A549 treated with CpdA at 1 μM for 4 hours (cell line): ENCODE measurements around the gene TIGAR. TPM values are rescaled to one million over a fixed set of nuclear protein-coding genes. Genes with fewer than 3 reads are reported as not detected.

Experiments used
- total RNA-seq: library from RNA; stranded (reverse); fragments of 200-300 nt; extraction: Qiagen RNA extraction; gene quantifications from 5 replicates; pipeline ENCODE4 v1.2.3, GENCODE V29; 2022; ENCODE audit warnings: low read depth

Gene TIGAR, protein sequence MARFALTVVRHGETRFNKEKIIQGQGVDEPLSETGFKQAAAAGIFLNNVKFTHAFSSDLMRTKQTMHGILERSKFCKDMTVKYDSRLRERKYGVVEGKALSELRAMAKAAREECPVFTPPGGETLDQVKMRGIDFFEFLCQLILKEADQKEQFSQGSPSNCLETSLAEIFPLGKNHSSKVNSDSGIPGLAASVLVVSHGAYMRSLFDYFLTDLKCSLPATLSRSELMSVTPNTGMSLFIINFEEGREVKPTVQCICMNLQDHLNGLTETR
- total RNA-seq: 40.2 to 47.6 TPM (median 42.8 TPM) in 5 replicates

DNA sequence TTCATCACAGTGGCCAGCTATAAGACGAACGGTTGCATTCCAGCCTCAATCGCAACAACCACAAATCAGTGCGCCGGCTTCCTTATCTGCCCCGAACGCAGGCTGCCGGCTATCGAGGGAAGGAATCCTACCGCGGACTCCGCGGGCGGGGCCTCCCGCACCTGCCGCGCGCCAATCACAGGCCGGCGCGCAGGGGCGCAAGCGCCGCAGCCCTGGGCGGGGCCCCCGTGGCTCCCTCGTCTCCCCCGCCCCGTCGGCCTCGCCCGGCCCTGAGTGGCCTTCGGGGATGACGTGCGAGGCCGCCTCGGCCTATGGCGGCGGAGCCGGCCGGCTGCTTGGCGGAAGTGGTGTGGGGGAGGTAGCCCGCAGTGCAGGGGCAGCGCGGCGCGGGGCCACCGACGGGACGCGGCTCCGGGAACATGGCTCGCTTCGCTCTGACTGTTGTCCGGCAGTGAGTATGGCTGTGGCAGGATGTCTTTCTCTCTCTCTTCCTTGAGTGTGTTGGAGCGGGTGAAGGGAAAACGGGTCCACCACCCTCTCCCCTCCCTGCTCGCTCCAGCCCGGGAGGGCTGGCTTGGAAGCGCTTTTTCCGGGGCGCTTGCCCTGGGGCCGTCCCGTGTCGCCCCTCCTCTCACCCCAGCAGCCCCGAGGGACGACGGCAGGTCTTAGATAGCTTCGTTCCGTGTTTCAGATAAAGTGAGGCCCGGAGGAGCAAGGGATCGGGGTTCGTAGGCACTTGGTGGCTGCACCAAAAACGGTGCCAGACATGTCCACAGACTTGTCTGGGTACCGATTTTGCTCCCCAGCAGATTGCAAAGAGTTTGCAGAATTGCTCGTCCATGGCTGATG, at the start of gene TIGAR:
Gene TIGAR, plus strand, starts transcription at position 361 of the 849 bp plus-strand sequence. Its CDS starts 59 bp downstream, at position 420.

DNA sequence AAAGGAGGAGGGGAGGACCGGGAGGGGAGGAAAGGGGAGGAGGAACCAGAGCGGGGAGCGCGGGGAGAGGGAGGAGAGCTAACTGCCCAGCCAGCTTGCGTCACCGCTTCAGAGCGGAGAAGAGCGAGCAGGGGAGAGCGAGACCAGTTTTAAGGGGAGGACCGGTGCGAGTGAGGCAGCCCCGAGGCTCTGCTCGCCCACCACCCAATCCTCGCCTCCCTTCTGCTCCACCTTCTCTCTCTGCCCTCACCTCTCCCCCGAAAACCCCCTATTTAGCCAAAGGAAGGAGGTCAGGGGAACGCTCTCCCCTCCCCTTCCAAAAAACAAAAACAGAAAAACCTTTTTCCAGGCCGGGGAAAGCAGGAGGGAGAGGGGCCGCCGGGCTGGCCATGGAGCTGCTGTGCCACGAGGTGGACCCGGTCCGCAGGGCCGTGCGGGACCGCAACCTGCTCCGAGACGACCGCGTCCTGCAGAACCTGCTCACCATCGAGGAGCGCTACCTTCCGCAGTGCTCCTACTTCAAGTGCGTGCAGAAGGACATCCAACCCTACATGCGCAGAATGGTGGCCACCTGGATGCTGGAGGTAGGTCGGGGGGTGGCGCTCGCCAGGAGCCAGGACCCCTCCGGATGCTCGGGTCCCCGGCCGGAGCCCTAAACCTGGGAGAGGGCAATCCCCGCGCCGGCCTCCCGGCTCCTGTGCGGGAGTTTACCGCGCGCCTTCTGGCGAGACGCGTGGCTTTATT, 47.2 kb upstream of the TIGAR start, which contains the start of gene CCND2:
Gene CCND2, plus strand, starts transcription at position 111 of the 744 bp plus-strand sequence. Its CDS starts 279 bp downstream, at position 390.

DNA sequence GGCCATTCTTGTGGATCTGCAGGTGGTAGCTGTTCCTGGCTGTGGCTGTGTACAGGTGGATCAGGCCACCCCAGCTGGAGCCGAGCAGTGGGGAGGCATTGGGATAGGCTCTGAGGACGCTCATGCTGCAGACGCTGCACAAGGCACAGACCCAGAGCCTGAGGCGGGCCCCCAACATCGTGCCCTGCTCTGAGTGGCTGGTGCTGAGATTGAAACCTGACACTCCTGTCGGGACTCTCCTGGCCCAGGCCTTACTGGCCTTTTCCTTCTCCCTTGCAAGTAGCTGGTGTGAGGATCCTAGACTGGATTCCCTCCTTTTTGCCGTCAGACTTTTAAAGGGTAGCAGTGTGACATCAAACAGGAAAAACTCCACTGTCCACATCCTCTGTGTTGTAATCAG, 58.4 kb downstream of the TIGAR start, which contains the start of gene FGF23:
Gene FGF23, minus strand, starts transcription at position 308 of the 400 bp plus-strand sequence. Its CDS starts 130 bp downstream, at position 178.

Other genes starting within 250 kb of the TIGAR start
- gene CCND2, start 47.5 kb upstream of the TIGAR start, total RNA-seq: not detected in 5 replicates
- not detected in 5 replicates for gene FGF23, start 58.5 kb downstream of the TIGAR start, total RNA-seq
- gene FGF6, start 124.6 kb downstream of the TIGAR start, total RNA-seq: not detected in 5 replicates
- gene RAD51AP1, start 217.7 kb downstream of the TIGAR start, total RNA-seq: 16.5 to 25.1 TPM (median 18.3 TPM) in 5 replicates
- 41.3 to 51.3 TPM (median 46.9 TPM) in 5 replicates for gene DYRK4, start 241.0 kb downstream of the TIGAR start, total RNA-seq